ENCODE measurements around the gene NCAPD2.
"Not testable (repeated sequence)": the region's sequence is repeated elsewhere in the genome, so short reads cannot be mapped to it uniquely, and the experiment has no call there.

The NCAPD2 gene

DNA sequence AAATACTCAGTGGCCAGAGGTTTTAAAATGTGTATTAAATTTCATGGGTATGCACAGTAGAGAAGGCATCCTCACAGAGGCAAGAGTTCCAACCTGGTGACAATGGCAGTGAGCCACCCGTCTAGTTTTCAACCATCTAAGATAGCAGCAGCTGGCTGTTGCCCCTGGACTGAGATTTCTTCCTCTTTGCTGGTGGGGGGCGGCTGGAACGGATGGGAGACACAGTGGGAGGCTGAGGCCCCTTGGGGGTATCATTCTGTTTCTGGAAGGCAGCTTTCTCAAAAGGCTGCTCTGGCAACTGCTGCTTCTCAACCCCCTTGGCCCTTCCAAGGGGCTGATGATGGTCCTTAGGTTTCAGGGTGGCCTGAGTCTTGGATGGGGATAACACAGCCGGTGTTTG lies 63.0 kb downstream of the NCAPD2 start:
- no peaks in the 10 kb centered on the region for H3K27me3 Mint-ChIP-seq (ENCODE audit: low read depth, poor library complexity)
- H3K4me1 Mint-ChIP-seq: peaks cover 34% of the 10 kb centered on the region
- H3K36me3 Mint-ChIP-seq (ENCODE audit: low read depth): peaks cover 36% of the 10 kb centered on the region
- peak overlapping the region; percentile 49 for H3K27ac Mint-ChIP-seq
- TF ChIP-seq, protein P1, sequence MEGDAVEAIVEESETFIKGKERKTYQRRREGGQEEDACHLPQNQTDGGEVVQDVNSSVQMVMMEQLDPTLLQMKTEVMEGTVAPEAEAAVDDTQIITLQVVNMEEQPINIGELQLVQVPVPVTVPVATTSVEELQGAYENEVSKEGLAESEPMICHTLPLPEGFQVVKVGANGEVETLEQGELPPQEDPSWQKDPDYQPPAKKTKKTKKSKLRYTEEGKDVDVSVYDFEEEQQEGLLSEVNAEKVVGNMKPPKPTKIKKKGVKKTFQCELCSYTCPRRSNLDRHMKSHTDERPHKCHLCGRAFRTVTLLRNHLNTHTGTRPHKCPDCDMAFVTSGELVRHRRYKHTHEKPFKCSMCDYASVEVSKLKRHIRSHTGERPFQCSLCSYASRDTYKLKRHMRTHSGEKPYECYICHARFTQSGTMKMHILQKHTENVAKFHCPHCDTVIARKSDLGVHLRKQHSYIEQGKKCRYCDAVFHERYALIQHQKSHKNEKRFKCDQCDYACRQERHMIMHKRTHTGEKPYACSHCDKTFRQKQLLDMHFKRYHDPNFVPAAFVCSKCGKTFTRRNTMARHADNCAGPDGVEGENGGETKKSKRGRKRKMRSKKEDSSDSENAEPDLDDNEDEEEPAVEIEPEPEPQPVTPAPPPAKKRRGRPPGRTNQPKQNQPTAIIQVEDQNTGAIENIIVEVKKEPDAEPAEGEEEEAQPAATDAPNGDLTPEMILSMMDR (IDR thresholded peaks at IDR 0.05): no peak
- no peak overlapping the region for H3K4me3 Mint-ChIP-seq
- H3K9me3 Mint-ChIP-seq: no peaks in the 10 kb centered on the region
- DNase-seq: no peak

GRCh38 chr12:6558014-6558760 lies 64.3 kb downstream of the NCAPD2 start:
- H3K27me3 Mint-ChIP-seq (ENCODE audit: low read depth, poor library complexity); H3K9me3 Mint-ChIP-seq; H3K27ac Mint-ChIP-seq; H3K4me3 Mint-ChIP-seq; DNase-seq: not testable (repeated sequence)
- Mint-ChIP-seq H3K4me1 (peaks cover 21% of the 10 kb centered on the region), H3K36me3 (ENCODE audit: low read depth) (peaks cover 44% of the 10 kb centered on the region)
- TF ChIP-seq, protein P1 (IDR thresholded peaks at IDR 0.05): peak; percentile 43

GRCh38 chr12:6559500-6559899 lies 65.6 kb downstream of the NCAPD2 start:
- no peak for DNase-seq
- Mint-ChIP-seq H3K36me3 (ENCODE audit: low read depth) (peaks cover 54% of the 10 kb centered on the region), H3K4me3 (no peak overlapping the region), H3K27ac (no peak overlapping the region), H3K9me3 (no peaks in the 10 kb centered on the region), H3K4me1 (peaks cover 8% of the 10 kb centered on the region), H3K27me3 (ENCODE audit: low read depth, poor library complexity) (no peaks in the 10 kb centered on the region)
- TF ChIP-seq, protein P1 (IDR thresholded peaks at IDR 0.05): no peak

GRCh38 chr12:6560501-6561205 lies 66.8 kb downstream of the NCAPD2 start:
- peaks cover 63% of the 10 kb centered on the region for H3K36me3 Mint-ChIP-seq (ENCODE audit: low read depth)
- no peak overlapping the region for H3K4me3 Mint-ChIP-seq

GRCh38 chr12:6562881-6563280 lies 69.0 kb downstream of the NCAPD2 start:
- no peak overlapping the region for H3K27ac Mint-ChIP-seq
- peaks cover 15% of the 10 kb centered on the region for H3K4me1 Mint-ChIP-seq
- no peaks in the 10 kb centered on the region for H3K27me3 Mint-ChIP-seq (ENCODE audit: low read depth, poor library complexity)
- no peak for DNase-seq
- H3K36me3 Mint-ChIP-seq (ENCODE audit: low read depth): peaks cover 72% of the 10 kb centered on the region
- no peak overlapping the region for H3K4me3 Mint-ChIP-seq
- H3K9me3 Mint-ChIP-seq: no peaks in the 10 kb centered on the region
- TF ChIP-seq, protein P1 (IDR thresholded peaks at IDR 0.05): no peak

More at GRCh38 chr12:6560501-6561205, 66.8 kb downstream of the NCAPD2 start:
- Mint-ChIP-seq H3K4me1 (no peaks in the 10 kb centered on the region), H3K27me3 (ENCODE audit: low read depth, poor library complexity) (no peaks in the 10 kb centered on the region), H3K9me3 (no peaks in the 10 kb centered on the region), H3K27ac (no peak overlapping the region)
- TF ChIP-seq, protein P1 (IDR thresholded peaks at IDR 0.05): no peak
- no peak for DNase-seq

Data from nephron progenitor cell (in vitro differentiated cells).